ENCODE results near the gene MFAP4.

The MFAP4 gene

DNA sequence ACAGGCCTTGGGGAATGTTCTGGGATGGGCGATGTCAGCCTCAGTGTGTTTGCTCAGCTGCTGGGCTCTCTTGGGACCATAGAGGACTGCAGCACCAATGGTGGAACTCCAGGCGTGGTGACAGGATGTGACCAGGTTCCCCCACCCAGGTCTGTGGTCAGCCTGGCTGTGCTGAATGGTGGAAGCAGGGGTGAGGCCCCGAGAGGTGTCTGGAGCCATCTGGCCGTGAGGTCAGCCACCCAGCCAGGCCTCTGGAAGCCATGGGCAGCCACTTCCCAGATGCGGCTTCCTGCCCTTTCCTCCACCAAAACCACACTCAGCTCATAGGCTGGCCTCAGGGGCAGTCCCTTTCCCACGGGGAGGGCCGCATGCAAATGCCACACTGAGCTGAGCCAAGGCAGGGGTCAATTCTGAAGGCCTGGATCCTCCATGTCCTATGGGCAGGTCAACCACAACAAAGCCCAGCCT is 16.5 kb downstream of the MFAP4 start:
- Histone ChIP-seq H3K27ac (ENCODE audit: insufficient read depth, low read length, poor library complexity, severe bottlenecking) (no peak overlapping the region), H3K27me3 (replicated peaks; ENCODE audit: control insufficient read depth, insufficient read depth, low read length, poor library complexity, severe bottlenecking) (no peaks in the 10 kb centered on the region), H3K4me3 (ENCODE audit: insufficient read depth, low read depth, low read length, poor library complexity, severe bottlenecking) (no peak overlapping the region), H3K9me3 (ENCODE audit: control insufficient read depth, low read length) (no peaks in the 10 kb centered on the region), H3K36me3 (ENCODE audit: control insufficient read depth, insufficient read depth, low read length) (no peaks in the 10 kb centered on the region), H3K4me1 (ENCODE audit: control insufficient read depth, insufficient read depth, low read length, poor library complexity, severe bottlenecking) (peaks cover 34% of the 10 kb centered on the region)
- DNase-seq, result no peak

DNA sequence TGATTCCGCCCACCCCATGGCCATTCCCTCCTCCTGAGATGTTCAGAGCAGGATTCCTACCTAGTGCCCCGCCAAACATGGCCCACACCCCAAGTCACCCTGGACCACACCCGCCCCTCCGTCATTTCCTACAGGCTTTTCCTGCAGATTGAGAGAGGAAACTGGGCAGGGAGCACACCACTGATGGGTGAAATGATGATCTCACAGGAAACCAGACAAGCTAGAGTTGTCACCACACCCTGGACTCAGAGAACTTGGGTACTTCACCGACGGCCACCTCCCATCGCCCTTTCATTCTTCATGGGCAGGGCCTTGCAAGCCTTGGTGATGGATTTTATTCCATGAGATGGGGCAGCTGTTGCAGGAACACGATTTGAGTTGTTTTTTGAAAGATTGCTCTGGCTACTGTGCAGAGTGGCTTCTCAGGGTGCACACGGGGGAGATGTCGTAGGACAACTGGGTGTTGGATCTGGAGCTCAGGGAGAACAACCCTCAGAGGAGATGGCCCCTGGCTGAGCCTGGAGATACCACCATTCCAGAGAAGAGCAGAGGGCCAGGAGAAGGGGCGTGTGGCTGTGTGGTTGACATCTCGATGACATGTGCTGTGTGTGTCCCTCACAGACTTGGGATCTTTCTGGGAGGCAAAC is 17.0 kb downstream of the MFAP4 start:
- no peaks in the 10 kb centered on the region for H3K27me3 ChIP-seq (replicated peaks; ENCODE audit: control insufficient read depth, insufficient read depth, low read length, poor library complexity, severe bottlenecking)
- peaks cover 34% of the 10 kb centered on the region for H3K4me1 ChIP-seq (ENCODE audit: control insufficient read depth, insufficient read depth, low read length, poor library complexity, severe bottlenecking)
- DNase-seq, result peak in 1 of 3 donors; percentile 22
- H3K4me3 ChIP-seq (ENCODE audit: insufficient read depth, low read depth, low read length, poor library complexity, severe bottlenecking), result no peak overlapping the region
- H3K9me3 ChIP-seq (ENCODE audit: control insufficient read depth, low read length), result no peaks in the 10 kb centered on the region
- H3K36me3 ChIP-seq (ENCODE audit: control insufficient read depth, insufficient read depth, low read length), result no peaks in the 10 kb centered on the region
- H3K27ac ChIP-seq (ENCODE audit: insufficient read depth, low read length, poor library complexity, severe bottlenecking), result no peak overlapping the region

DNA sequence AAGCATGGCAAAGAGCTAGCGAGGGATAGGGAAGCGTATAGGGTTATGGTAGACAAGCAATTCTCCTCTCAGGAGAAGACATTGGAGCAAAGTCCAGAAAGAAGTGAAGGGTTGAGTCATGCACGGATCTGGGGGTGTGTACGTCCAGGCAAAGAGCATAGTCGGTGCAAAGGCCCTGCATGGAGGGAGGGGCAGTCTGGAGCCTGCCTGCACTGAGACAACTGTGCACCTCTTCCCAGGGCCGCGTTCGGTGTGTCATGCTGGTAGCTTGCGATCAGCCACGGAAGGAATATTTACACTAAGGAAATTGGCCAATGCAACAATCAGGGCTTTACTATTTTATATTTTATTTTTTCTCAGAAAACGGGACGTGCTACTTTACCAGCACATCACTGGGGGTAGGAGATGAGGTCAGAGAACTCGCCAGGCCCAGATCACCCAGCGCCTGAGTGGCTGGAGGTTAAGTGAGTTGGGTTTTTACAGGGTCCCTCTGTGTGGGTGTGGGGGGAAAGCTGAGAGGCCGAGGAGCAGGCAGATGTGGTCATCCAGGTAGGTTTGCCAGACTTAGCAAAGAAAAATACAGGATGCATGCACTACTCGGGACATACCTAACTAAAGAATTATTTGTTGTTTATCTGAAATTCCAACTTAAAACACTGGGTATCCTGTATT is 17.7 kb downstream of the MFAP4 start:
- Histone ChIP-seq H3K4me3 (ENCODE audit: insufficient read depth, low read depth, low read length, poor library complexity, severe bottlenecking) (no peak overlapping the region), H3K36me3 (ENCODE audit: control insufficient read depth, insufficient read depth, low read length) (no peaks in the 10 kb centered on the region), H3K27me3 (replicated peaks; ENCODE audit: control insufficient read depth, insufficient read depth, low read length, poor library complexity, severe bottlenecking) (no peaks in the 10 kb centered on the region), H3K9me3 (ENCODE audit: control insufficient read depth, low read length) (no peaks in the 10 kb centered on the region), H3K27ac (ENCODE audit: insufficient read depth, low read length, poor library complexity, severe bottlenecking) (no peak overlapping the region), H3K4me1 (ENCODE audit: control insufficient read depth, insufficient read depth, low read length, poor library complexity, severe bottlenecking) (peaks cover 34% of the 10 kb centered on the region)
- no peak for DNase-seq

DNA sequence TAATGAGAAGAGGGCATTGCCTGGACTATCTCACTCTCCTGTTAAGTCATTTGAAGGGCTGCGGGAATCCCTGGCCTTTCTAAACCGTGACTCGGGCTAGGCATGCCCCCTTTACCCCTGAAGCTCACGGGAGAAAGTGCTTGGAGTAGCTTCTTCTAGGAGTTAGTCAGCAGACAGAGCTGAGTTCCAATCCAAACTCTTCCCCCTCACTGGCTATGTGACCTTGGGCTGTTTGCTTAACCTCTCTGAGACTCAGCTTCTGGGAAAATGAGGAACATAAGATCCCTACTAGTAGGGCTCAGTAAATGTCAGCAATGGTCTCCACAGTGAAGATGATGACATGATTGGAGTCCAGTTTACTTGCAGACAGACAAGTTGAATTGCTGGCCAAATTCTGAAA is 18.8 kb downstream of the MFAP4 start:
- Histone ChIP-seq H3K4me1 (ENCODE audit: control insufficient read depth, insufficient read depth, low read length, poor library complexity, severe bottlenecking) (peaks cover 34% of the 10 kb centered on the region), H3K27ac (ENCODE audit: insufficient read depth, low read length, poor library complexity, severe bottlenecking) (no peak overlapping the region)

DNA sequence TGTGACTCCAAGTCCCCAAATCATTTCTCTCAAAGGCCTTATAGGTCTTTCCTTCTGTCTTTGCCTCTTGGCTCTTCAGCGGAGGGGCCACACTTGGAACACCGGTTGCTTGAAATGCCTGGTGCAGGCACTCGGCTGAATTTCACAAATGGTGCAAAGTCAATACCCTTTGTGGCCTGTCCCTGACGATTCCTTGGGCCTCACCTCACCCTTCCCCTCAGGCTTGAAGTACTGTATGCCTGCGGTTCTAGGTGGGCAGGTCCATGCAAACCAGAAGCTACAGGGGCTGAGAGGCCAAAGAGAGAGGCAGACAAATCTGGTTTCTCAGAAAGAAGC is 20.4 kb downstream of the MFAP4 start:
- no peak for DNase-seq

More for the DNA sequence above, 18.8 kb downstream of the MFAP4 start:
- DNase-seq, result no peak
- Histone ChIP-seq H3K36me3 (ENCODE audit: control insufficient read depth, insufficient read depth, low read length) (no peaks in the 10 kb centered on the region), H3K4me3 (ENCODE audit: insufficient read depth, low read depth, low read length, poor library complexity, severe bottlenecking) (no peak overlapping the region), H3K9me3 (ENCODE audit: control insufficient read depth, low read length) (no peaks in the 10 kb centered on the region), H3K27me3 (replicated peaks; ENCODE audit: control insufficient read depth, insufficient read depth, low read length, poor library complexity, severe bottlenecking) (no peaks in the 10 kb centered on the region)

DNA sequence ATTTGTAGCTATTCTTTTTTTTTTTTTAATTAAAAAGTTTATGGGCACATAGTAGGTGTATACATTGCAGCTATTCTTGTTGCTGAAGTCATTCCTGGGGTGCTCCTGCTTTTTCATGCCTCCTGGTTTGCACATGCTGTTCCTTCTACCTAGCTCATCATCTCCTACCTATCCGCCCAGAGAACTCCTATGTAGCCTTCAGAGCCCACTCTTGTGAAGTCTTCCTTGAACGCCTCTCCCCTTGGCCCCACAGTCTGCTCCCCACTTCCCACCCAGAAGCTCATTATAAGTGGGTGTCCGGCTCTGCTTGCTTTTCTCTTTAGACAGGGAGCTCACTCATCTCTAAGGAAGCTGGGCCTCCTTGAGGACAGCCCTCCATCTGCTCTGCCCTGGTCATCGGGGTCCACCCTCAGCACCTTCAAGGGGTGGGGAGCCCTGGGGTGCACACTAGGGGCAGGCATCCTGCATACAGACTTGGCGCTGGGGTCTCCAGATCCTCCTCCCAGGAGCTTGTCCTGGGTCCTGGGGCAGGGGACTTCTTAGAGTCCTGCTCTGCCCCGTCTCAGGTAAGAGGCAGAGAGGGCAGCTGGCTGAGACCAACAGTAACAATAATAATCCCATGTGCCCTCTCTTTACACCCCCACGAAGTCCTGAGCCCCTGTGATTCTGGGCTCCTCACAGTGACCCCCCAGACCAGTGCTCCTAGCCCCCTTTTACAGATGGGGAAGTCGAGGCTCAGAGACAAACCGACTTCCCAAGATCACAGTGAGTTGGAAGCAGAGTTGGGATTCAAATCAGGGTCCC is 21.0 kb downstream of the MFAP4 start:
- Histone ChIP-seq H3K27ac (ENCODE audit: insufficient read depth, low read length, poor library complexity, severe bottlenecking) (no peak overlapping the region), H3K36me3 (ENCODE audit: control insufficient read depth, insufficient read depth, low read length) (no peaks in the 10 kb centered on the region), H3K4me1 (ENCODE audit: control insufficient read depth, insufficient read depth, low read length, poor library complexity, severe bottlenecking) (peaks cover 25% of the 10 kb centered on the region), H3K27me3 (replicated peaks; ENCODE audit: control insufficient read depth, insufficient read depth, low read length, poor library complexity, severe bottlenecking) (no peaks in the 10 kb centered on the region), H3K9me3 (ENCODE audit: control insufficient read depth, low read length) (no peaks in the 10 kb centered on the region), H3K4me3 (ENCODE audit: insufficient read depth, low read depth, low read length, poor library complexity, severe bottlenecking) (no peak overlapping the region)
- DNase-seq, result no peak

More for the DNA sequence above, 20.4 kb downstream of the MFAP4 start:
- Histone ChIP-seq H3K9me3 (ENCODE audit: control insufficient read depth, low read length) (no peaks in the 10 kb centered on the region), H3K4me3 (ENCODE audit: insufficient read depth, low read depth, low read length, poor library complexity, severe bottlenecking) (no peak overlapping the region), H3K27ac (ENCODE audit: insufficient read depth, low read length, poor library complexity, severe bottlenecking) (no peak overlapping the region), H3K27me3 (replicated peaks; ENCODE audit: control insufficient read depth, insufficient read depth, low read length, poor library complexity, severe bottlenecking) (no peaks in the 10 kb centered on the region), H3K4me1 (ENCODE audit: control insufficient read depth, insufficient read depth, low read length, poor library complexity, severe bottlenecking) (peaks cover 30% of the 10 kb centered on the region), H3K36me3 (ENCODE audit: control insufficient read depth, insufficient read depth, low read length) (no peaks in the 10 kb centered on the region)

DNA sequence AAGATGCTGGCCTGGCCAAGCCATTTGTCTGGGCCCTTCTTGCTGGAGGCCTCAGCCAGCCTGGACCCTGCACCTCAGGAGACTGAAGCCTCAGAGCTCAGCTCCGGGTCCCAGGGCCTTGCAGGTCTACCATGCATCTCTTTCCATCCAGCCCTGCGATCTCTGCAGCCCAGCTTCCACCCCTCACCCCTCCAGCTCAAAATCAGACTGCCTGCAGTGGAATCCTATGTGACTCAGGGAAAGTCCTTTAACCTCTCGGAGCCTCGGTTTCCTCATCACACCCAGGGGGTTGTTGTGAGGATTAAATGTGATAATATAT is 21.5 kb downstream of the MFAP4 start:
- no peaks in the 10 kb centered on the region for H3K9me3 ChIP-seq (ENCODE audit: control insufficient read depth, low read length)
- no peak overlapping the region for H3K4me3 ChIP-seq (ENCODE audit: insufficient read depth, low read depth, low read length, poor library complexity, severe bottlenecking)
- no peaks in the 10 kb centered on the region for H3K36me3 ChIP-seq (ENCODE audit: control insufficient read depth, insufficient read depth, low read length)
- no peaks in the 10 kb centered on the region for H3K27me3 ChIP-seq (replicated peaks; ENCODE audit: control insufficient read depth, insufficient read depth, low read length, poor library complexity, severe bottlenecking)
- DNase-seq, result no peak
- H3K4me1 ChIP-seq (ENCODE audit: control insufficient read depth, insufficient read depth, low read length, poor library complexity, severe bottlenecking), result peaks cover 19% of the 10 kb centered on the region
- no peak overlapping the region for H3K27ac ChIP-seq (ENCODE audit: insufficient read depth, low read length, poor library complexity, severe bottlenecking)

DNA sequence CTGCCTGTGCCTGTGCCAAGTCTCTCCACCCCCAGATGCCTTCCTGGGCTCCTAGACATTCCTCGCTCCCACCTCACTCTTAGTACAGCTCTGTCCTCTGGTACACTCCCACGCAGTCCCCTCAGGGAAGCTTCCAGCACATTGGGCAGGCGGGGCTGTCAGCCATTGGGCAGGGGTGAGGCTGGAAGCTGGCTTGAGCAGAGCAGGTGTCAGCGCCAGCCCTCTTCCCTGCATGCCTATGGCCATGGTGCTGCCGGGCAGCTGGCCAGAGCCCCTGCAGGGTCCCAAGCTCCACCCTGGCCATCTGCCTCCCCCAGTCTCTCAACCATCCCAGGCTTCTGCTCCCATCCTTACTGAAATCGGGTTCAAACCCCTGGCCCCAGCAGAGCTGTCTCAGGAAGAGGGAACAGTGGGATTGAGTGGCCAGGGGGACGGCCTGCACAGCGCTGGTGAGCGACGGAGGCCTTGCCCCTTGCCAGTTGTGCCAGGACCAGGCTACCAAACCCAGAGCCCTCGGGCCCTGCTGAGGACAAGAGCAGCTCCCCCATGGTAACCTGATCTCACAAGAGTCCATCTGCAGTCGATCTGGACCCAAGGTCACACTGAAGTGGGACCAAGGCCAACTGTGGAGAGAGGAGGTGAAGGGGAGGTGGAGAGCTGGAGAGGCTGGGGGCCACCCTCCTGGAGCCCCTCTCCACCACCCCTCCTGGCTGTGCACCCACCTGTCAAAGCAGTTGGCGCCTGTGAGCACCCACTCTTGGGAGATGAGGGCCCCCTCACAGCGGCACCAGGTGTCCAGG is 22.1 kb downstream of the MFAP4 start:
- H3K4me1 ChIP-seq (ENCODE audit: control insufficient read depth, insufficient read depth, low read length, poor library complexity, severe bottlenecking), result peaks cover 14% of the 10 kb centered on the region
- H3K27ac ChIP-seq (ENCODE audit: insufficient read depth, low read length, poor library complexity, severe bottlenecking), result no peak overlapping the region
- DNase-seq, result no peak

GRCh38 chr17:19363460-19364035 is 23.4 kb downstream of the MFAP4 start:
- Histone ChIP-seq H3K27me3 (replicated peaks; ENCODE audit: control insufficient read depth, insufficient read depth, low read length, poor library complexity, severe bottlenecking) (no peaks in the 10 kb centered on the region), H3K27ac (ENCODE audit: insufficient read depth, low read length, poor library complexity, severe bottlenecking) (no peak overlapping the region), H3K4me1 (ENCODE audit: control insufficient read depth, insufficient read depth, low read length, poor library complexity, severe bottlenecking) (peaks cover 7% of the 10 kb centered on the region), H3K9me3 (ENCODE audit: control insufficient read depth, low read length) (no peaks in the 10 kb centered on the region), H3K36me3 (ENCODE audit: control insufficient read depth, insufficient read depth, low read length) (no peaks in the 10 kb centered on the region), H3K4me3 (ENCODE audit: insufficient read depth, low read depth, low read length, poor library complexity, severe bottlenecking) (no peak overlapping the region)
- DNase-seq, result no peak

More for the DNA sequence above, 22.1 kb downstream of the MFAP4 start:
- Histone ChIP-seq H3K4me3 (ENCODE audit: insufficient read depth, low read depth, low read length, poor library complexity, severe bottlenecking) (no peak overlapping the region), H3K27me3 (replicated peaks; ENCODE audit: control insufficient read depth, insufficient read depth, low read length, poor library complexity, severe bottlenecking) (no peaks in the 10 kb centered on the region), H3K9me3 (ENCODE audit: control insufficient read depth, low read length) (no peaks in the 10 kb centered on the region), H3K36me3 (ENCODE audit: control insufficient read depth, insufficient read depth, low read length) (no peaks in the 10 kb centered on the region)

Data from effector memory CD4-positive, alpha-beta T cell (primary cell).